ENCODE measurements around the gene TSPAN32. TPM values are rescaled to one million over a fixed set of nuclear protein-coding genes. Genes with fewer than 3 reads are reported as not detected.

TSPAN32 gene
- total RNA-seq, result 10 to 100 TPM; 77.6 to 98.9 TPM

GRCh38 chr11:2301631-2302305, at the start of gene TSPAN32, which contains the start of gene C11orf21:
Gene TSPAN32, plus strand, starts transcription at chr11:2302013. Its CDS starts 137 bp downstream, at chr11:2302150.
Gene C11orf21, minus strand, starts transcription at chr11:2301918. Its CDS starts 110 bp downstream, at chr11:2301808.
- Mint-ChIP-seq H3K4me1 (peaks cover 63% of the 10 kb centered on the region), H3K27me3 (no peaks in the 10 kb centered on the region), H3K9me3 (no peaks in the 10 kb centered on the region), H3K4me3 (peak within 1 kb of the TSS; percentile 96), H3K27ac (peak within 1 kb of the TSS; percentile 95), H3K36me3 (ENCODE audit: low read depth) (peaks cover 43% of the 10 kb centered on the region)
- ChIA-PET POLR2A (no interaction called here), CTCF (interaction anchor here (0.6 to 3.0 kb wide), 9 partner anchors 70 to 232 kb away, joined by 3 to 37 read pairs (median 3); no protein-coding TSS in a partner anchor)
- DNase-seq, result peak; percentile 80

- no peak overlapping the region for H3K4me3 Mint-ChIP-seq
- ChIA-PET CTCF (interaction anchor here (1.3 kb wide), 1 partner anchor 27 kb away, joined by 3 read pairs; no protein-coding TSS in a partner anchor), POLR2A (no interaction called here)
- no peaks in the 10 kb centered on the region for H3K36me3 Mint-ChIP-seq (ENCODE audit: low read depth)
- H3K4me1 Mint-ChIP-seq, result no peaks in the 10 kb centered on the region
- no peaks in the 10 kb centered on the region for H3K9me3 Mint-ChIP-seq
- peaks cover 4% of the 10 kb centered on the region for H3K27me3 Mint-ChIP-seq
- H3K27ac Mint-ChIP-seq, result peak overlapping the region; percentile 12
- DNase-seq, result no peak
Observed at GRCh38 chr11:2252018-2252417, 49.8 kb upstream of the TSPAN32 start.

GRCh38 chr11:2256293-2256913, 45.4 kb upstream of the TSPAN32 start:
- CTCF ChIA-PET, result no interaction called here
- no peaks in the 10 kb centered on the region for H3K9me3 Mint-ChIP-seq

GRCh38 chr11:2256951-2257700, 44.7 kb upstream of the TSPAN32 start:
- ChIA-PET CTCF (no interaction called here), POLR2A (no interaction called here)
- no peak overlapping the region for H3K4me3 Mint-ChIP-seq
- H3K27ac Mint-ChIP-seq, result no peak overlapping the region
- H3K27me3 Mint-ChIP-seq, result peaks cover 4% of the 10 kb centered on the region
- no peaks in the 10 kb centered on the region for H3K9me3 Mint-ChIP-seq
- no peaks in the 10 kb centered on the region for H3K36me3 Mint-ChIP-seq (ENCODE audit: low read depth)
- no peak for DNase-seq
- no peaks in the 10 kb centered on the region for H3K4me1 Mint-ChIP-seq

More at GRCh38 chr11:2256293-2256913, 45.4 kb upstream of the TSPAN32 start:
- Mint-ChIP-seq H3K4me3 (no peak overlapping the region), H3K27me3 (peaks cover 4% of the 10 kb centered on the region), H3K27ac (no peak overlapping the region), H3K4me1 (no peaks in the 10 kb centered on the region), H3K36me3 (ENCODE audit: low read depth) (no peaks in the 10 kb centered on the region)
- POLR2A ChIA-PET, result no interaction called here
- DNase-seq, result no peak

GRCh38 chr11:2258501-2259465, 43.0 kb upstream of the TSPAN32 start:
- H3K9me3 Mint-ChIP-seq, result no peaks in the 10 kb centered on the region
- DNase-seq, result no peak
- no peaks in the 10 kb centered on the region for H3K4me1 Mint-ChIP-seq
- POLR2A ChIA-PET, result no interaction called here
- no peaks in the 10 kb centered on the region for H3K36me3 Mint-ChIP-seq (ENCODE audit: low read depth)
- no peak overlapping the region for H3K27ac Mint-ChIP-seq
- H3K27me3 Mint-ChIP-seq, result peaks cover 2% of the 10 kb centered on the region
- CTCF ChIA-PET, result interaction anchor here (0.9 to 1.2 kb wide), 2 partner anchors 10 to 142 kb away, joined by 3 read pairs; partner anchors contain the start of gene TSSC4
- no peak overlapping the region for H3K4me3 Mint-ChIP-seq

GRCh38 chr11:2259466-2259830, 42.4 kb upstream of the TSPAN32 start:
- Mint-ChIP-seq H3K4me1 (no peaks in the 10 kb centered on the region), H3K27ac (no peak overlapping the region), H3K27me3 (peaks cover 2% of the 10 kb centered on the region), H3K36me3 (ENCODE audit: low read depth) (no peaks in the 10 kb centered on the region), H3K4me3 (no peak overlapping the region), H3K9me3 (no peaks in the 10 kb centered on the region)
- POLR2A ChIA-PET, result no interaction called here
- DNase-seq, result no peak
- CTCF ChIA-PET, result no interaction called here

- no peak for DNase-seq
- Mint-ChIP-seq H3K9me3 (no peaks in the 10 kb centered on the region), H3K4me3 (no peak overlapping the region), H3K36me3 (ENCODE audit: low read depth) (no peaks in the 10 kb centered on the region), H3K4me1 (no peaks in the 10 kb centered on the region), H3K27ac (no peak overlapping the region), H3K27me3 (no peaks in the 10 kb centered on the region)
- CTCF ChIA-PET, result no interaction called here
- POLR2A ChIA-PET, result no interaction called here
Observed at GRCh38 chr11:2259897-2260451, 41.8 kb upstream of the TSPAN32 start.

GRCh38 chr11:2260491-2261364, 41.1 kb upstream of the TSPAN32 start:
- Mint-ChIP-seq H3K4me1 (peaks cover 6% of the 10 kb centered on the region), H3K27ac (no peak overlapping the region), H3K9me3 (no peaks in the 10 kb centered on the region), H3K4me3 (no peak overlapping the region), H3K27me3 (no peaks in the 10 kb centered on the region), H3K36me3 (ENCODE audit: low read depth) (no peaks in the 10 kb centered on the region)
- no peak for DNase-seq
- ChIA-PET POLR2A (no interaction called here), CTCF (no interaction called here)

GRCh38 chr11:2261436-2262230, 40.2 kb upstream of the TSPAN32 start:
- DNase-seq, result no peak
- no peaks in the 10 kb centered on the region for H3K27me3 Mint-ChIP-seq
- ChIA-PET POLR2A (no interaction called here), CTCF (no interaction called here)
- H3K4me1 Mint-ChIP-seq, result peaks cover 15% of the 10 kb centered on the region
- no peaks in the 10 kb centered on the region for H3K9me3 Mint-ChIP-seq
- H3K4me3 Mint-ChIP-seq, result no peak overlapping the region
- no peaks in the 10 kb centered on the region for H3K36me3 Mint-ChIP-seq (ENCODE audit: low read depth)
- no peak overlapping the region for H3K27ac Mint-ChIP-seq

- Mint-ChIP-seq H3K36me3 (ENCODE audit: low read depth) (no peaks in the 10 kb centered on the region), H3K4me1 (peaks cover 17% of the 10 kb centered on the region), H3K27me3 (no peaks in the 10 kb centered on the region), H3K27ac (no peak overlapping the region), H3K4me3 (no peak overlapping the region), H3K9me3 (no peaks in the 10 kb centered on the region)
- ChIA-PET CTCF (interaction anchor here (1.0 to 1.2 kb wide), 2 partner anchors 12 to 14 kb away, joined by 3 read pairs; no protein-coding TSS in a partner anchor), POLR2A (no interaction called here)
- no peak for DNase-seq
Observed at GRCh38 chr11:2262301-2263070, 39.3 kb upstream of the TSPAN32 start.

Measured in activated CD4-positive, alpha-beta T cell treated with anti-CD3 and anti-CD28 coated beads, Interleukin-2, amount 10 ng/mL, durations not matched to agents 7 days and 5 days (primary cell).